Hindlimb muscle (tissue), 1 donor: ENCODE measurements around the gene ANKRD33B. TPM values are rescaled to one million over a fixed set of nuclear protein-coding genes. Genes with fewer than 3 reads are reported as not detected.
A peak's percentile ranks its signal among the peaks of the same experiment; 100 is the strongest.

Experiments
- DNase-seq: peaks from one replicate; pipeline ENCODE4 v3.0.0-alpha.2; 2013
- polyA plus RNA-seq: library from polyadenylated mRNA; unstranded; fragments of 120-200 nt; gene quantifications from one replicate; pipeline ENCODE4 v1.2.1, GENCODE V29; 2013; ENCODE audit not compliant: insufficient read length

The ANKRD33B gene
- polyA plus RNA-seq, 1 donor = 2.5 TPM

- no peak for DNase-seq
These were observed 115.6 kb downstream of the ANKRD33B start for GRCh38 chr5:10679336-10679988.

- DNase-seq = no peak
These were observed 117.1 kb downstream of the ANKRD33B start for GRCh38 chr5:10680876-10681481.

GRCh38 chr5:10681731-10682679, 118.1 kb downstream of the ANKRD33B start:
- no peak for DNase-seq

GRCh38 chr5:10682801-10683525, 119.1 kb downstream of the ANKRD33B start:
- no peak for DNase-seq

- no peak for DNase-seq
These were observed 120.6 kb downstream of the ANKRD33B start for GRCh38 chr5:10684303-10685086.

GRCh38 chr5:10685115-10685521, 121.2 kb downstream of the ANKRD33B start:
- no peak for DNase-seq

GRCh38 chr5:10686890-10687289, 123.0 kb downstream of the ANKRD33B start:
- DNase-seq = no peak

- DNase-seq = no peak
These were observed 124.8 kb downstream of the ANKRD33B start for GRCh38 chr5:10688651-10689171.

- no peak for DNase-seq
These were observed 125.7 kb downstream of the ANKRD33B start for GRCh38 chr5:10689391-10690081.

GRCh38 chr5:10690460-10691440, 126.9 kb downstream of the ANKRD33B start:
- DNase-seq = no peak

- DNase-seq = no peak
These were observed 128.2 kb downstream of the ANKRD33B start for GRCh38 chr5:10691826-10692785.

- DNase-seq = peak; percentile 45
These were observed 131.3 kb downstream of the ANKRD33B start for GRCh38 chr5:10695055-10695649.

GRCh38 chr5:10695759-10696543, 132.1 kb downstream of the ANKRD33B start:
- no peak for DNase-seq

GRCh38 chr5:10699281-10699874, 135.5 kb downstream of the ANKRD33B start:
- DNase-seq = no peak

- no peak for DNase-seq
These were observed 136.1 kb downstream of the ANKRD33B start for GRCh38 chr5:10699987-10700386.

- DNase-seq = no peak
These were observed 136.6 kb downstream of the ANKRD33B start for GRCh38 chr5:10700516-10700915.
